HG02981 (cell line): ENCODE data around the gene KLHL22.
"Not testable (repeated sequence)": the region's sequence is repeated elsewhere in the genome, so short reads cannot be mapped to it uniquely, and the experiment has no call there.

Source experiments
- ATAC-seq: cut with Tn5 transposase; IDR thresholded peaks from one replicate; pipeline ENCODE4 v1.9.1; 2021; ENCODE audit warnings: mild to moderate bottlenecking, moderate library complexity; ENCODE audit not compliant: unreplicated experiment

Gene KLHL22

GRCh38 chr22:20423906-20424551 lies 71.6 kb downstream of the KLHL22 start:
- ATAC-seq, result no peak

GRCh38 chr22:20423008-20423905 lies 72.3 kb downstream of the KLHL22 start:
- ATAC-seq, result no peak

GRCh38 chr22:20422271-20423007 lies 73.2 kb downstream of the KLHL22 start:
- no peak for ATAC-seq

- no peak for ATAC-seq
Observed at GRCh38 chr22:20421507-20421874, 74.1 kb downstream of the KLHL22 start.

DNA sequence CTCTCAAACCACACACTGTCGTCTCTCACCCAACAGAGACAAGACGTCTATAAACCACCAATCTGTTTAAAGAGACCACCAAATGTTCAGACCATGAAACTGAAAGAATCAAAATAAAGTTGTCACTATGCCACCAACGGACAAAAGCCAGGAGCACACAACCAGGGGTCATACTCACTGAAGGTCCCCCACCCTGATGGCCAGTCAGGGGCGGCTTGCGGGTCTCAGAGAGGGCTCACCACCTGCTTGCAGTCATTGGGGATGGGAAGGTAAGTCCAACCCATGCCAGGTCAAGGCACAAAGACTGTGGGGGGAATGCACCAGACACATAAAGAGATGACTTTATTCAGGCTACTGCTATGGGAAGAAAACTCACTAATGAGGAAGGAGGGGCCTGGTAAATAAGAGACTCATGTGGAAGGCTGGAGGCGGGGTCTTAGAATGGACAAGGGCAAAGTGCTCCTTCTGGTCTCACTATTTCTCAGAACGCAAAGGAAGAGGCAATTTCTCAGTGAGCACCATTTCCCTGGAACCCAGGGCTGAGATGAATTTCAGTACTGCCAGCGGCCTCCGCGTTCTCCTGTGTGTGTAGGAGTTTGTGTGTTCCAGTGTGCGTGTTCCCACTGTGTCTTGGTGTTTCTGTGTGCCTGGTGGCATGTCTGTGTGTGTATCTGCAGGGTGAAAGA lies 75.3 kb downstream of the KLHL22 start:
- no peak for ATAC-seq

GRCh38 chr22:20419664-20419951 lies 76.0 kb downstream of the KLHL22 start:
- ATAC-seq, result no peak

DNA sequence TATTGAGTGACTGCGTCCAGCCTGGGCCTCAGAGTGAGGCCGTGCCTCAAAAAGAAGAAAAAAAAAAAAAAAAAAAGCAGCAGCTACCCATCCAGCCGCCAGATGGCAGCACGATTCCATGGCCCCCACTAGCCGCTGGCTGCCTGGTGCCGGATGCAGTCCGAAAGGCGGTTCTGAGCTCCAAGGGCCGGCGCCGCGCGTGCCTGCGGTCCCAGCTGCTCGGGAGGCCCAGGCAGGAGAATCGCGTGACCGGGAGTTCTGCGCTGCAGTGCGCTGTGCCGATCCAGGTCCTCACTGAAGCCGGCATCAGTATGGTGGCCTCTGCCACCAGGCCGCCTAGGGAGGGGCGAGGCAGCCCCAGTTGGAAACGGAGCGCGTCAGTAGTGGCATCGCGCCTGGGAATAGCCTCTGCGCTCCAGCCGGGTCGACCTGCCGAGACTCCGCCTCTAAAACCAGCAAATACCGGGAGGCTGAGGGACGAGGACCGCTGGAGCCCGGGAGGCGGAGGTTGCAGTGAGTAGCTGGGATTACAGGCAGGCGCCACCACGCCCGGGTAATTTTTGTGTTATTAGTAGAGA lies 77.3 kb downstream of the KLHL22 start:
- ATAC-seq, result no peak

DNA sequence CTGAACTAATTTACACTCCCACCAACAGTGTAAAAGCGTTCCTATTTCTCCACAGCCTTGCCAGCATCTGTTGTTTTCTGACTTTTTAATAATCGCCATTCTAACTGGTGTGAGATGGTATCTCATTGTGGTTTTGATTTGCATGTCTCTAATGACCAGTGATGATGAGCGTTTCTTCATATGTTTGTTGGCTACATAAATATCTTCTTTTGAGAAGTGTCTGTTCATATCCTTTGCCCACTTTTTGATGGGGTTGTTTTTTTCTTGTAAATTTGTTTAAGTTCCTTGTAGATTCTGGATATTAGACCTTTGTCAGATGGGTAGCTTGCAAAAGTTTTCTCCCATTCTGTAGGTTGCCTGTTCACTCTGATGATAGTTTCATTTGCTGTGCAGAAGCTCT lies 79.9 kb downstream of the KLHL22 start:
- ATAC-seq, result not testable (repeated sequence)

GRCh38 chr22:20415241-20415640 lies 80.4 kb downstream of the KLHL22 start:
- not testable (repeated sequence) for ATAC-seq

DNA sequence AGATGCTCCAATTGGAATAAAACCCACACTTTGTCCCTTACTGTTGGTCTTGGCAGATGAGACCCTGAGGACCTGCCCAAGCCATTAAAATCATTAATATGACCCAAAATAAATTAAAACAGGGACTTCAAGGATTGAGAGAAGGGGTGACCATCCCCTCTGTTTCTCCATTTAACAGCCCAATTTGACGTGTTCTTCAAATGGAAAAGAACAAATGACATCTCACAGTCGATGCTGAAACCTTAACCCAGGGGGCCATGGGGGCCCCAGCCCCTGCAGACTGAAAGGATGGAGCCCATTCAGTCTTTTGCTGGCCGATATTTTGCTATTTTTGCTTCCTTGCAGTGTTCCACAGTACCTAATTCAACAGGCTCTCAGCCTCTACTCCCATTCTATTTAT lies 81.1 kb downstream of the KLHL22 start:
- no peak for ATAC-seq

- no peak for ATAC-seq
Observed at GRCh38 chr22:20414059-20414440, 81.5 kb downstream of the KLHL22 start.

DNA sequence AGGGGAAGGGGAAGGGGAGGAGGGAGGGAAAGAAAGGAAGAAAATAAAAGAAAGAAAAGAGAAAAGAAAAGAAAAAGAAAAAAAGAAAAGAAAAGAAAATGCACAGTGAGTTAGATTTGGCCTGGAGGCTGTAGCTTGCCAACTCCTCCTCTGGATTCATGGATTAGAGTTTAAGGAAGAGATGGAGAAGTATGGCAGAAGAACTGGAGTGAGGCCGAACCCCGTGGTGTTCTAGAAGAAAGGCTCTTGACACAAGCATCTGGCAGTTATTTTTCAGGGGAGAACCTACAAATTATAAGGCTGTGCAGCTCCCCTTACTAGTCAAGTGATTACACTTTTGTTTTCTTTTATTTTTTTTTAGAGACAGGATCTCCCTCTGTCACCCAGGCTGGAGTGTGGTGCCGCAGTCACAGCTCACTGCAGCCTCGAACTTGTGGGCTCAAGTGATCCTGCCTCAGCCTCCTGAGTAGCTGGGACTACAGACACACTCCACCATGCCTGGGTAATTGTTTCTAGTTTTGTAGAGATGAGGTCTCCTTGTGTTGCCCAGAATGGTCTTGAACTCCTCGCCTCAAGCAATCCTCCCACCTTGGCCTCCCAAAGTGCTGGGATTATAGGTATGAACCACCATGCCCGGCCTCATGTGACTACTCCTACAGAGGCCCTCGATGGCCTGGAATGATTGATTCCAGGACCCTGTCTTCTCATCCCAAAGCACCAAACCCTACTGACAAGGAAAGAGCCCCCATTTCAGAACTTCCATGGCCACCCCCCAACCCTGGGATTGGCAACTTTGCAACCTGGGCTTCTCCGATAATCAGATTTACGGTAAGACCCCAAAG lies 82.2 kb downstream of the KLHL22 start:
- no peak for ATAC-seq

DNA sequence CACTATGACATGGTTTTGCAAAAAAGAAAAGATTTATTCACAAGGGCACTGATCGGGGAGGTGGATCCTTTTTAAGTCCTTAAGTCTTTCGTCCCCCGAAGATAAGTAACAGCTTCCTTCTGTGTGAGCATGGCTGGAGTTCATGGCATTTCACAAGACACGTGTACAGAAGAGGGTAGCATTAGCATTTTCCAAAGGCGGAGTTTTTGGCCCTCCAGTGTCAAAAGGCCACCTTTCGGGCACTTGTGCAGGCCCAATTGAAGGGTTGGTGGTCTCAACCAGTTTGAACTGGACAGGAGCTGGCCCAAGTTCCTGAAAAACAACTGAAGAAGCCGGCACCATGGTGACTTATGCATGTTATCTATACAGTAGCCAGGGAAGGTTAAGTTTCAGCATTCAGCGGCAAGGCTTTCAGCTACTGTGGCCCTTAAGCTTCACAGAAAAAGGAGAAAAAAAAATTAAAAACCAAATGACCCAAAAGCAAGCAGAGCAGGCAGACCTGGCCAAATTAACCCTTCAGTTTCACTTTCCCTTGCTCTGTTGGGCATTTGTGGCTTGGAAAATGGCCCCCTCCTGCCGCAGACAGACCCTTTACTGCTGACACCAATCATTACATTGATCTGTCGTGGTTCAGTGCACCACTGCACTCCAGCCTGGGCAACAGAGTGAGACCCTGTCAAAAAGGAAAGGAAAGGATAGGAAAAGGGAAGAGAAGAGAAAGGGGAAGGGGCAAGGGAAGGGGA lies 83.0 kb downstream of the KLHL22 start:
- no peak for ATAC-seq

DNA sequence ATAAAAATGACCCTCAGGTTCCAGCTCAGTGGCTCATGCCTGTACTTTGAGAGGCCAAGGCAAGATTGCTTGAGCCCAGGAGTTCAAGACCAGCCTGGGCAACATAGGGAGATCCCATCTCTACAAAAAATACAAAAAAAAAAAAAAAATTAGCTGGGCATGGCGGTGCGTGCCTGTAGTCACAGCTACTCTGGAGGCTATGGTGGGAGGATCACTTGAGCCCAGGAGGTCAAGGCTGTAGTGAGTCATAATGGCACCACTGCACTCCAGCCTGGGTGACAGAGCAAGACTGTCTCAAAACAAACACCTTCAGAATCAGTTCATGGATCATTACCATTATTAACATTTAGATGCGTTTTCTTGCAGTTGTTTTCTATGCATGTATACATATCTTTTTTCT lies 86.2 kb downstream of the KLHL22 start:
- ATAC-seq, result not testable (repeated sequence)

DNA sequence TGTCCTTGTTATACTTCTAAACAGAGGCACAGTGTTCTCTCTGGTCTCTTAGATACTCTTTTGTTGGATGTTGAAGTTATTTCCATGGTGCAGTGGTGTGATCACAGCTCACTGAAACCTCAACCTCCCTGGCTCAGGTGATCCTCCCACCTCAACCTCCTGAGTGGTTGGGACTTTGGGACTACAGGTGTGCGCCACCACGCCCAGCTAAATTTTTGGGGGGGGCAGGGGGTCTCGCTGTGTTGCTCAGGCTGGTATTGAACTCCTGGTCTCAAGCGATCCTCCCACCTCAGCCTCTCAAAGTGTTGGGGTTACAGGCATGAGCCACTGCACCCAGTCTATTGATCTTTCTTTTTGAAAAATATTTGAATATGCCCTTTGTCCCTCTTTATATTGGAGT lies 86.7 kb downstream of the KLHL22 start:
- no peak for ATAC-seq

- ATAC-seq, result no peak
Observed at GRCh38 chr22:20407829-20408228, 87.8 kb downstream of the KLHL22 start.

DNA sequence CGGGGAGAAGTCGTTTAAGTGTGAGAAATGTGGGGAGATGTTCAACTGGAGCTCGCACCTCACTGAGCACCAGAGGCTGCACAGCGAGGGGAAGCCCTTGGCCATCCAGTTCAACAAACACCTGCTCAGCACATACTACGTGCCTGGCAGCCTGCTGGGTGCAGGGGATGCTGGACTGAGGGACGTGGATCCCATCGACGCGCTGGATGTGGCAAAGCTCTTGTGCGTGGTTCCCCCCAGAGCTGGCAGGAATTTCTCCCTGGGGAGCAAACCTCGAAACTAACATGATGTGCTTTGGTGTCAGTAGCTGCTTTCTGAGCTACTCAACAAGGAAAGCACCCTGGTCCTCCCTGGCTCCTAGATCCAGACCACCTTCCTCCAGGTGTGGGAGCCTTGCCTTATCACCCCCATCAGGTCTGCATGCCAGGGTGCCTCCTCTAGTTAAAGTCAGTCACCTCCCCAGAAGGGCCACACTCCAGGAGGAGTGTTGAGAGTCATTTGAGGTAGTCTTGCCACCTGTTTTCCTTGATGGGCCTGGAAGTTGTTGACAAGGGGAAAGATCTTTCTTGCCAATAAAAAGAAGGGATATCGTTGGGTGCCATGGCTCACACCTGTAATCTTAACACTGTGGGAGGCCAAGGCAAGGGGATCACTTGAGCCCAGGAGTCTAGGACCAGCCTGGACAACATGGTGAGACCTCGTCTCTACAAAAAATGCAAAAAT lies 88.7 kb downstream of the KLHL22 start:
- no peak for ATAC-seq

DNA sequence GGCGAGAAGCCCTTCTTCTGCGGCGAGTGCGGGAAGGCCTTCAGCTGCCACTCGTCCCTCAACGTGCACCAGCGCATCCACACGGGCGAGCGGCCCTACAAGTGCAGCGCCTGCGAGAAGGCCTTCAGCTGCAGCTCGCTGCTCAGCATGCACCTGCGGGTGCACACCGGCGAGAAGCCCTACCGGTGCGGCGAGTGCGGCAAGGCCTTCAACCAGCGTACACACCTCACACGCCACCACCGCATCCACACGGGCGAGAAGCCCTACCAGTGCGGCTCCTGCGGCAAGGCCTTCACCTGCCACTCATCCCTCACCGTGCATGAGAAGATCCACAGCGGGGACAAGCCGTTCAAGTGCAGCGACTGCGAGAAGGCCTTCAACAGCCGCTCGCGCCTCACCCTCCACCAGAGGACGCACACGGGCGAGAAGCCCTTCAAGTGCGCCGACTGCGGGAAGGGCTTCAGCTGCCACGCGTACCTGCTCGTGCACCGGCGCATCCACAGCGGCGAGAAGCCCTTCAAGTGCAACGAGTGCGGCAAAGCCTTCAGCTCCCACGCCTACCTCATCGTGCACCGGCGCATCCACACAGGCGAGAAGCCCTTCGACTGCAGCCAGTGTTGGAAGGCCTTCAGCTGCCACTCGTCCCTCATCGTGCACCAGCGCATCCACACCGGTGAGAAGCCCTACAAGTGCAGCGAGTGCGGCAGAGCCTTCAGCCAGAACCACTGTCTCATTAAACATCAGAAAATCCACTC lies 89.5 kb downstream of the KLHL22 start:
- ATAC-seq, result no peak
